Endometrial microvascular endothelial cells (primary cell): ENCODE results near the gene ACOXL. TPM values are rescaled to one million over a fixed set of nuclear protein-coding genes. Genes with fewer than 3 reads are reported as not detected.
"Not testable (repeated sequence)": the region's sequence is repeated elsewhere in the genome, so short reads cannot be mapped to it uniquely, and the experiment has no call there.

ENCODE experiments used
- in situ Hi-C: cut with HindIII; loops from 2 replicates; pipeline ENCODE4 v1.10.0; 2017; ENCODE audit warnings: low sequenced_read_pairs, low pct_unique_long_range_greater_than_20kb; ENCODE audit errors: inconsistent ontology term
- total RNA-seq: library from RNA; depleted of rRNA; stranded (reverse); fragments of >200 nt; gene quantifications from one replicate; pipeline ENCODE4 v1.2.3, GENCODE V29; 2015; ENCODE audit errors: inconsistent ontology term

ACOXL gene
- total RNA-seq, 1 donor from 2014 or later: not detected

GRCh38 chr2:110838657-110839384 lies 106.4 kb downstream of the ACOXL start:
- in situ Hi-C loops: no loop called here

- in situ Hi-C loops: no loop called here
Measured at GRCh38 chr2:110840508-110840907, 108.1 kb downstream of the ACOXL start.

- in situ Hi-C loops: no loop called here
Measured at GRCh38 chr2:110842048-110842447, 109.7 kb downstream of the ACOXL start.

GRCh38 chr2:110843496-110843895 lies 111.1 kb downstream of the ACOXL start:
- in situ Hi-C loops: no loop called here

GRCh38 chr2:110843959-110844510 lies 111.7 kb downstream of the ACOXL start:
- in situ Hi-C loops: no loop called here

GRCh38 chr2:110847651-110848050 lies 115.3 kb downstream of the ACOXL start:
- in situ Hi-C loops: no loop called here

- in situ Hi-C loops: no loop called here
Measured at GRCh38 chr2:110848071-110848470, 115.7 kb downstream of the ACOXL start.

GRCh38 chr2:110848519-110849030 lies 116.2 kb downstream of the ACOXL start:
- in situ Hi-C loops: no loop called here

GRCh38 chr2:110851531-110851930 lies 119.2 kb downstream of the ACOXL start:
- in situ Hi-C loops: no loop called here

GRCh38 chr2:110852051-110852450 lies 119.7 kb downstream of the ACOXL start:
- in situ Hi-C loops: no loop called here

- in situ Hi-C loops: no loop called here
Measured at GRCh38 chr2:110852541-110853263, 120.3 kb downstream of the ACOXL start.

- in situ Hi-C loops: no loop called here
Measured at GRCh38 chr2:110853516-110853915, 121.1 kb downstream of the ACOXL start.

GRCh38 chr2:110853948-110854347 lies 121.6 kb downstream of the ACOXL start:
- in situ Hi-C loops: no loop called here

- in situ Hi-C loops: no loop called here
Measured at GRCh38 chr2:110854355-110855081, 122.1 kb downstream of the ACOXL start.

- in situ Hi-C loops: not testable (repeated sequence)
Measured at GRCh38 chr2:110855841-110856240, 123.5 kb downstream of the ACOXL start.

- in situ Hi-C loops: no loop called here
Measured at GRCh38 chr2:110858135-110858725, 125.9 kb downstream of the ACOXL start.

- in situ Hi-C loops: no loop called here
Measured at GRCh38 chr2:110858993-110859701, 126.8 kb downstream of the ACOXL start.

GRCh38 chr2:110860630-110861029 lies 128.3 kb downstream of the ACOXL start:
- in situ Hi-C loops: no loop called here
